K562 (cell line): ENCODE data around the gene CPEB1.

Source experiments
- CHAMP1 ChIP-seq: fragments of 450-650 bp; IDR thresholded peaks from 2 replicates; pipeline ENCODE4 v1.6.1; 2016; ENCODE audit warnings: mild to moderate bottlenecking
- IRF1 ChIP-seq: sonication (generic); formaldehyde crosslinking; IDR thresholded peaks from 2 replicates; pipeline ENCODE4 v1.8.0; 2022; ENCODE audit warnings: missing genetic modification reagents, mild to moderate bottlenecking, borderline replicate concordance
- POLR2AphosphoS5 ChIP-seq: IDR thresholded peaks from 2 replicates; pipeline ENCODE4 v1.6.1; 2011; ENCODE audit warnings: mild to moderate bottlenecking, low read depth, low read length, moderate library complexity; ENCODE audit not compliant: control insufficient read depth, insufficient read depth

GRCh38 chr15:82648257-82649103, 1.3 kb upstream of the CPEB1 start:
- TF ChIP-seq POLR2AphosphoS5 (no peak), CHAMP1 (no peak), IRF1 (no peak)
